NCI-H1436 treated with DMSO at 0.1 percent for 48 hours (cell line): Measurements from ENCODE around the gene NNAT.
"Not testable (repeated sequence)": the region's sequence is repeated elsewhere in the genome, so short reads cannot be mapped to it uniquely, and the experiment has no call there.

ENCODE experiments used
- DNase-seq: peaks from one replicate; lab custom pipeline; 2025; lab: John Stamatoyannopoulos, UW

NNAT gene, protein sequence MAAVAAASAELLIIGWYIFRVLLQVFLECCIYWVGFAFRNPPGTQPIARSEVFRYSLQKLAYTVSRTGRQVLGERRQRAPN

DNA sequence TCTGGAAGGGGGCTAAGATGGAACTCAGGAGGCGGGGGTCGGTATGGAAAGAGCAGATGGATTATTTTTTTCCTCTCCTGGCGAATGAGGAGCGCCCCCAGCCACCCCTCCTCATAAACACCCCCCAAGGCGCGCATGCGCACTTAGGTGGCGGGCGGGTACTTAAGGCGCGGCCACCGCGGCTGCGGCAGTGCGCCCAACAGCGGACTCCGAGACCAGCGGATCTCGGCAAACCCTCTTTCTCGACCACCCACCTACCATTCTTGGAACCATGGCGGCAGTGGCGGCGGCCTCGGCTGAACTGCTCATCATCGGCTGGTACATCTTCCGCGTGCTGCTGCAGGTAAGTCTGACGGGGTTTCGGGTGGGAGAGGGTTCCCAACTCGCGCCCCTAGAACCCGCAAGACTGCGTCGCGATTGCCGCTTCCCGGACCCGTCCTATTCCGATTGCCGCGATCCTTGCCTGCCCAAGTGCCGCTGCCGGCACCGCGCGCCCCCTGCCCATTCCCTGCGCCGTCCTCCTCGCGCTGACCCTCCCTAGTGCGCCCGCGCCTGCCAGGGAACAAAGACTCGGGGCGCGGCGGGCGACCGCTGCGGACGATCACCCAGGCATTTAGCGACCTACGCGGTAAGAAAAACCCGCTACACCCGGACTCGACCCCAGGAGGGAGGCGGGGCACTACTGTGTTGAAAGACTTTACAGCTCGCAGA, at the start of gene NNAT:
Gene NNAT, plus strand, starts transcription at position 190 of the 711 bp plus-strand sequence. Its CDS starts 82 bp downstream, at position 272.
- no peak for DNase-seq

DNA sequence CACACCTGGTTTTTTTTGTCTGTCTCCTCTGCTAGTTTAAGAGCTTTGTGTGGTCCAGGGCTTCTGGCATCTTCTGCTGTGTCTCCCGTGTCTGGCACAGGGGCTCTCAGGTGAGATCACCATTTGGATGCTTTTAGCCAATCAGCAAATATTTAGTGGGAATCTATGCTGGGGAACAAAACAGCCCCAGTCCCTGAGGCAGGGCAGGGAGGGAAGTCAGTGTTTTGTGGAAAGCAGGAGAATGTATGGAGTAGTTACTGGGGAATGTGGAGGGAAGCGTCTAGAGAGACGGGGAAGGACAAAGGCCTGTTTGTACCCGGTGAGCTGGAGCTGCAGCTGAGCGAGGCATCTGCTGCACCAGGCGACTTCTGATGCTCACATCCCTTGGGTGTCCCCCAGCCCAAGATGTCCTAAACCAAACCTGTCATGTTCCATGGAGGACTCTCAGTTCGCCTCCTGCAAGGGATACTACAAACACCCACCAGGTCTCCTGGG, 49.3 kb upstream of the NNAT start:
- no peak for DNase-seq

DNA sequence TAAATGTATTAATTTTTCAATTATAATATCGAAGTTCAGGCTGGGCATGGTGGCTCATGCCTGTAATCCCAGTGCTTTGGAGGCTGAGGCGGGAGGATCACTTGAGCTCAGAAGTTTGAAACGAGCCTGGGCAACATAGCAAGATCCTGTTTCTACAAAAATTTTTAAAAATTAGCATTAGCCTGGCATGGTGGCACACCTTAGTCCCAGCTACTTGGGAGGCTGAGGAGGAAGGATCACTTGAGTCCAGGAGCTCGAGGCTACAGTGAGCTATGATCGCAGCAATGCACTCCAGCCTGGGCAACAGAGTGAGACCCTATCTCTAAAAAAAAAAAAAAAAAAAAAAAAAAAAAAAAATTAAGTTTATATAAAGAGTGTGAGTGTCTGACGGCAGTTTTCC, 48.6 kb upstream of the NNAT start:
- not testable (repeated sequence) for DNase-seq

DNA sequence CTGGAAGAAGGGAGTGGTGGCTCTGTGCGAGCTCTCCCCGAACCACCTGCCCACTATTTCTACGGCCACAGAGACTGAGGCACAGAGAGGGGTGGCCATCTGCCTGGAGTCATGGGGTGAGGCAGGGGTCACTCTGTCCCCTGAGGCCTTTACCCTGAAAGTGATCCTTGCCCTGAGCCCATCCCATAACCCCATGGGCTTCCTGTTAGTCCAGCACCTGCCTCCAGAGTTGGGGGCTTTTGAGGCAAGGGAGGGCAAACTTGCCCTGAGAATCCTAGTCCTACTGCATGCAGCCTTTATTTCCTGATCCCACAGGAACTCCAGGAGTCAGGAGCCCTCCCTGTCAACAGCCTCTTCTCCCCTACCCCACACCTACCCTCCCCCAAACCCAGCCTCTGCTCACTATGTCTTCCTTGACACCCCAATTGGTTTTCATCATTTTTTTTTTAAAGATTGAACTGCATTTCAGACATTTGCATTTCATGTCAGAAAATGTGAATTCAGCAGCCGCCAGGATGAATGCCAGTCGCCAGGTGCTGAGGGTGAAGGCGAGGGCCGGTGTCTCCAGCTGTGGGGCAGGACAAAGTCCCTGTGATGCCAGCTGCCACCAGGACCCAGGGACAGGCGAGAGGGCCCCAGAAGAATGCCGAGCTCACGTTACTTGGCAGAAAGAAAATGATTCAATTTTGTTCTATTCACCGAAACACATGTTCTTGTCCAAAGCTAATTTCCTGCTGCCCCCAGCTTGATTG, 47.6 kb upstream of the NNAT start:
- DNase-seq, result no peak

DNA sequence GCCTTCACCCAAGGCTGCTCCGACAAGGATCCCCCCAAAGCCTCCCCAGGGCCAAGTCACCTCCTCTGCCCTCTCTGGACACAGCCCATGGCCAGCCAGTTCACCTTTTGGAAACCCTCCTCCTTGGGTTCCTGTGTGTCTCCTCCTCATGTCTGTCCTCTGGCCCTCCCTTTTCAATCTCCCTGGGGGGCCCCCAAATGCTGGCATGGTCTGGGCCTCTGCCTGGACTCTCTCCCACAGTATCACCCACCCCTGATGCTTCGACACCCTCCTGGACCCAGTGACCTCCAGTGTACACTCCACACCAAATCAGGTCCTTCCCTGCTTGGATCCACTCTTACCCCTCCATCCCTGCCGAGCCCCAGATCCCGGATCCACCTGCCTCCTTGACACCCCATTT, 46.7 kb upstream of the NNAT start:
- DNase-seq, result no peak

DNA sequence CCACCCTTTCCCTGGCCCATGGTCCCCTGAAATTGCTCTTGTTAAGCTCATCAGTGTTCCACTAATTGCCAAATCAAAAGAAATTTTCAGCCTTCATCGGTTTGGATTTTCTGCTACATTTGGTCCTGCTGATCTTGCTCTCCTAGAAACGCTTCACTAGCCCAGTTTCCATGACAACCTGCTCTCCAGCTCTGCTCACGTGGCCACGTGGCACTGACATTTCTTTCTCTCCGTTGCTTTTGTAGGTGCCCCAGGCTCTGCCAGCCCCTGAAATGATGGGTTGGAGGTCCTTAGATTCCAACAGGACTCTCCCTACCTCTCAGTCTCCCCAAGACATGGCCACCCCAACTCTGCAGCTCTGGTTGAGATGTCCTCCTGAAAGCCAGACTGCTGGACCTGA, 45.8 kb upstream of the NNAT start:
- DNase-seq, result no peak

DNA sequence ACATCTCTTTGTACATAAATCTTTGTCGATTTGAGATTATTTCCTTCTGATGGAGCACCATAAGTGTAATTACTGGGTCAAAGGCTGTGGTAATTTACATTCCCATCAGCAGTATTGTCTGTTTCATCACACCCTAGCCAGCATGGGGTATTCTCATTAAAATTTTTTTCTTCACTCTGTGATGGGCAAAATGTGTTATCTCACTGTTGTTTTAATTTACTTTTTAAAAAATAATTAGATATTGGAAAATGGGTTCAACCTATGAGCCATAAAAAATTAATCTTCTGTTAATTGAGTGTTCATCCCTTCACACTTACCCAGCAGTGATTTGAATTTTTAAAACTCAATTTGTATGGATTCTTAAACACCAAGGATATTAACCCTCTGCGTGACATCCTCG, 44.0 kb upstream of the NNAT start:
- no peak for DNase-seq

DNA sequence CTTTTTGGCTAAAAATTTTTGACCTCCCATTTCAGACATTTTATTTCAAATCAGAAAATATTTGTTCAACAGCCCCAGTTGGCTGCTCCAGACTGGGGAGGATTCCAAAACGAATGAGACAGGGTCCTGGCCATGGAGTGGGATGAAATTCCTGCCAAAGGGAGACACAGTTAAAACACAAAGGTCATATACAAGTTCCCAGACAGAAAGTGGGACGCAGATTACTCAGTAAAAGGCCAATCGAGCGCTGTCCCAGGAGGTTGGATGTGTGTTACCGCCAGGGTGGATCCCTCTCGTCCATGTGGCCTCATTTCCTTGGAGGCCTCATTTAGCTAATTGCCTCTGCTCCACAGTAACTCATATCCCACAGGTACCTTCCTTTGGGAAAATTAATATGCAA, 41.8 kb upstream of the NNAT start:
- DNase-seq, result no peak

DNA sequence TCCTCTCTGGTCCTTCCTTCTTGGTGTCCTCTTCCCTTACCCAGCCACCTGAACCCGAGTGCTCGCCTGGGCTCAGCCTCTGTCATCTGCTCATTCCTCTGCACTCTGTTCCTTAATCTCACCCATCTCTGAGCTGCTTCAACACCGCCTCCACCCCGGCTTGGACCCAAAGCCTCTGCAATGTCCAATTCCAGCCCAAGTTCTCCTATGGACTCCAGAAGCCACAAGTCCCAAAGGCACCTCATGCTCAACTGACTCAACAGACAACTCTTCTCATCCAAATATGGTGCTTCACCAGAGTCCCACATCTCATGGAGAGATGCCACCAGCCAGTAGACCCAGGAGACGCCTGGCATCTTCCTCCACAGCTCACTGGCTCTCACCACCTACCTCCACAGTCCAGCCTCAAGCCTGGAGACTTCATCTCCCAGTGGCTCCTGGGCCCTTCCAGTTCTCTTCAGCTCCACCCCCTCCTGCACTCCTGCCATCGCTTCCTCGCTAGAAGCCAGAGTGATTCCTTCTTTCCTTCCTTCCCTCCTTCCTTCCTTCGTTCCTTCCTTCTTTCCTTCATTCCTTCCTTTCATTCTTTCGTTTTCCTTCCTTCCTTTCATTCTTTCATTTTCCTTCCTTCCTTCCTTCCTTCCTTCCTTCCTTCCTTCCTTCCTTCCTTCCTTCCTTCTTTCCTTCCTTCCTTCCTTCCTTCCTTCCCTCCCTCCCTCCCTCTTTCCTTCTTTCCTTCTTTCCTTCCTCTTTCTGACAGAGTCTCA, 40.9 kb upstream of the NNAT start:
- no peak for DNase-seq

DNA sequence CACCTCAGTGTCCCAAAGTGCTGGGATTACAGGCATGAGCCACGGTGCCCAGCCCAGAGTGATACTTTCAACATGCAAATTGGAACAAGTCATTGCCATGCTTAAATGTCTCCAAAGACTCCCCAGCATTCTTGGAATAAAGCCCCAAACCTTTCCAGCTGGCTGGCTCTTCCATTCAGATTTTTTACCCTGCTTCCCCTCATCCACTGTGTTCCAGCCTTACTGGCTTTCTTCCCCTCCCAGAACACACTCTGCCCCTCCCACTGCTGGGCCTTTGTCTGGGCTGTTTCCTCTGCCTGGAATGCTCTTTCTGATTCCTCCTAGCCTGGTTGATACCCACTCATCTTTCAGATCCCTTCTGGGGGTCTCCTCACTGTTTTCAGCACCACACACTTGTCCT, 40.1 kb upstream of the NNAT start:
- no peak for DNase-seq

DNA sequence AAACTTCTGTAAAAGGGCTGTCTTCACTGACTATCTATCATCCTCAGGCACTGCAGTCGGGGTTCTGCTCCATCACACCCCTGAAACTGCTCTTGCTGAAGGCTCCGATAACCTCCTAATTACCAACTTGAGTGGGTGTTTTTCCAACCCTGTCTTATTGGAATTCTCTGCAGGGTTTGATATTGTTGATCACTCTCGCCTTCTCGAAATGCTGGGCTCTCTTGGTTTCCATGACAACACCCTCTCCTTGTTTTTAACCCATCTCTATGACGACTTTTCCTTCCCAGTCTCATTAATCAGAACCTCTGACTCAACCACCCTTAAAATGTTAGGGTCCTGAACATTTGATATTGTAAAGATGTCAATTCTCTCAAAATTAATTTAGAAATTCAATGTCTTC, 39.4 kb upstream of the NNAT start:
- no peak for DNase-seq

DNA sequence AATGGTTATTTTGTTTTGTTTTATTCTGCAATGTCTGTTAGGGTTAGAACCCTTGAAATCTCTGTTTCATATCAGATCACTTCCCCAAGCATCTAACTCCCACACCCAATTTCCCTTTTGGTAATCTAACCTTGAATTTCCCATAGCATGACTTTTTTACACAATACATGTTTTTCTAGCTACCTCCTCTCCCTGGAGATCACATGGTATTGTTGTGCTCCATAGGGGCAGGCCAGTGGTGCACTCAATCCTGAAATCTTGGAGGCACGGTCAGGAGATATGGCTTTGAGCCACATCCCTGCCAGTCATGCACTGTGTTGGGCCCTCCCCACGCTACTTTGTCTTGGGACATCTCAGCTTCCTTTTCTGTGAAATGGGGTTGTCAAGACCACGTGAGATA, 36.7 kb upstream of the NNAT start:
- DNase-seq, result no peak

DNA sequence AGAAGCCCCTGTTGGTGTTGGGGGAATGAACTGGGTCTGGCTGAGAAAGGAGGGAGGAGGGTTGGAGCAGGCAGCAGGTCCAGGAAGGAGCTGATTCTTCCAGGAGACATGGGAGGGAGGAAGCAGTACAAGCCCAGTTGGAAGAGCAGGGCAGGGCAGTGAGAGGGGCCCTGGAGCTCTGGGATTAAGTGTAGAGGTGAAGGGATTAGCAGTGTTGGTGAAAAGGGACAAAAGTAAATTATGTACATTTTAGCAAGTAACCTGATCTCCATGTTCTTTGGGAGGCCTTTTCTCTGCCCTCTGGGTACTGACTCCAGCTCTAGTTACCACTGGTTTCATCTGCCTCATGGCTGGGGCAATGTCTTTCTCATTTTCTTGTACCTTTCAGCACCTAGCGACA, 34.8 kb upstream of the NNAT start:
- DNase-seq, result not testable (repeated sequence)

DNA sequence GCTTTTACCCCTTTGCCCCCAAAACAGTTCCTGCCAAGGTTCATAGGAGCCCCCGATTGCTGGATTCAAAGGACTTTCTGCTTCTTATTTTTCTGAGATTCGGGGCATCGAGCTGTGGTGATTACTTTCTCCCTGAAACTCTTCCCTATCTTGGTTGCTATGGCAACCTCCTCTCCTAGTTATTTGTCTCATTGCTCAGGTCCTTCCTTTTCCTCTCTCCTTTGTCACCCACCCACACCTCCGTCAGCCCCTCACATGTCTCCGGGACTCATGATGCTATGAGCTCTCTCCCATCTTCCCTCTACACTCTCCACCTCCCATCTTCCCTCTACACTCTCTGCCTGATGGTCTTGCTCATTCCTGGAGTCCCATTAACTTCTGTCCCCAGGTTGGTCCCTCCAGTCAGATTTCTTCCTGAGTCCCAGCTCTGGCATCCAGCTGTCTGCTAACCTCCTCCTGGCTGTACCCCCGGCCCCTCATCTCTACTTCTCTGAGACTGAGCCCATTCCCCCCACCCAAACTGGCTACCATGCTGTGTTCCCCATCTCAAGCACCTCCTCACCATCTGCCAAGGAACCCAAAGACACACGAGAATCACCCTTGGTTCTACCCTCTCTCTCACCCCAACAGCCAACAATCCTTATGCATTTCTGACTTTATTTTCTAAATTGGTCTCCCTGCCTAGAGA, 30.2 kb upstream of the NNAT start:
- DNase-seq, result no peak

DNA sequence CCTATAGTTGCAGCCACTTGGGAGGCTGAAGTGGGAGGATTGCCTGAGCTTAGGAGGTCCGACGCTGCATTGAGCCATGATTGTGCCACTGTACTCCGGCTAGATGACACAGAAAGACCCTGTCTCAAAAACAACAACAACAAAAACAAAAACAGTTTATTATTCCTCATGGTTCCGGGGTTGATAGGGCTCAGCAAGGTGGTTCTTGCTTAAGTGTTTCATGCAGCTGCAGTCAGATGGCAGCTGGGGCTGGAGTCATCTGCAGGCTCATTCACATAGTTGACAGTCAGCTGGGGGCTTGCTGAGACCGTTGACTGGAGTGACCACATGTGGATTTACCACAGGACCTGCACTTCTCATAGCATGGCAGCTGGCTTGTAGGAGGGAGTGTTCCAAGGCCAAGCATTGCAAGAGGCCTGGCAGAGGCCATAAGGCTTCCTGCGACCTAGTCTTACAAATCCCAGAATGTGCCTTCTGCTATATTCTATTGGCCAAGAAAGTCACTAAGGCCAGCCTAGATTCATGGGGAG, 28.9 kb upstream of the NNAT start:
- DNase-seq, result no peak

DNA sequence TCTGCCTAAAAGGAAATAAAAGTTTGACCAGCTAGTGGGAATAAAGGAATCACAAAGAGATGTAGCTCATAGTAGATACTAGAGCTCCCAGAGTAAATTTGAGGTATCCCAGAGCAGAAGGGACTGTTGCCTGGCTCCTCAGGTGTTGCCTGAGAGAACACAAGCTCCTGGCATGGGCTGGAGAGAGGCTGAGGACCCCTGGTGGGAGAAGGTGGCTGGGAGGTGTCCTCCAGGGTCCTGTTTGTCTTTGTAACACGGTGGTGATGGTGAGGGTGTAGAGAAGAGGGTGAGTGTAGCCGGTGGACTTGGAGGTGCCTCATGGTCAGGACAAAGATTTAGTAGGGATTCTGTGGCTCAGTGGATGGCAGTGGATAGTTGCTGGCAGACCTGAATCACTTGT, 28.1 kb upstream of the NNAT start:
- no peak for DNase-seq

DNA sequence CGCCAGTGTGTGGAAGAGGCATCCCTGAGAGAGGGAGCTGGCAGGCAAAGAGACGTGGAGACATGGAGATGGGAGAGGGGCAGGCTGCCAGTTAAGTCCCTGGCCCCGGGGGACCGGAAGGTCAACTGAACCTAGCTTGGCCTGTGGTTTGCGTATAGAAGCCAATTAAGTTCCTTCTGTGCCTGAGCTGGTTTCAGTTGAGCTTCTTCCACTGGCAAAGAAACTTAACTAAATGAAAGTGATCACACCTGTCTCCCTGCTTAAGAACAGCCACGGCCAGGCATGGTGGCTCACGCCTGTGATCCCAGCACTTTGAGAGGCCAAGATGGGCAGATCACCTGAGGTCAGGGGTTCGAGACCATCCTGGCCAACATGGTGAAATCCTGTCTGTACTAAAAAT, 26.7 kb upstream of the NNAT start:
- no peak for DNase-seq

DNA sequence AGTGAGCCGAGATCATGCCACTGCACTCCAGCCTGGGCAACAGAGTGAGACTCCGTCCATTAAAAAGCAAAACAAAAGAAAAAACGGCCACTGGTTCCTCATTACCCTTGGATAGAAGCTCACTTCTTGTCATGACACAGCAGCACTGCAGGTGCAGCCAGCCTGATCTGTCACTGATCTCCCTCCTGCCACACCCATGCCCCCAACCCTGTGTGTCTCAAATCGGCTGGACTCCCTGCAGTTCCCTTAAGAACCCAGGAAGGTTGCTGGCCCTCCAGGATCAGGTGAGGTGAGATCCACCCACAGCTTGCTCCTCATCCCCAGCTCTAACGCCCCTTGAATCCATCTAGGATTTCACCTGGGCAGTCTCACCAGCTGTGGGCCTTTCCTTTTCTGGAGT, 26.3 kb upstream of the NNAT start:
- DNase-seq, result no peak

DNA sequence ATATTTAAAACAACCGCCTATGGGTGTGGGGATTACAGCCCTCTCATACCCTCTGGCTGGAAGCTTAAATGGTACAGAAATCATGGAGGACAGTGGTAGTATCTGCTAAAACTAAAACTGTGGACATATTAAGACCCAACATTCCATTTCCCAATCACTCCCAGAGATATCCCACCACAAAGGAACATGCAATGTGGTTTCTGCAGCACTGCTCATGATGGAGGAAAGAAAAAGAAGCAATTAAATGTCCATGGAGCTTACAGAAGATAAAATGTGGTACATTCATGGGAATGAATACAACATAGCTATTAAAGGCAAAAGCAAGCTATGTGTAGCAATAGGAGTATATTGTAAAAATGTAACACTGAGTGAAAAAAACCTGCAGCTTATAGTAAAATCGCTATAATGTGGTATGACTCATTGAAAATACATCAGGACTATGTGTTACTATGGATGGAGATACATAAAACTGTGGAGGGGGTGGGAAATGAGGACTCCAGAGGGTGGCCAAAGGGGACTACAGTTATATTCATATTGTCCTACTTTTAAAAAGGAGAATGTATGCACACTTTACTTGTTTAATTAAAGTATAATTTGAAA, 22.9 kb upstream of the NNAT start:
- DNase-seq, result no peak

DNA sequence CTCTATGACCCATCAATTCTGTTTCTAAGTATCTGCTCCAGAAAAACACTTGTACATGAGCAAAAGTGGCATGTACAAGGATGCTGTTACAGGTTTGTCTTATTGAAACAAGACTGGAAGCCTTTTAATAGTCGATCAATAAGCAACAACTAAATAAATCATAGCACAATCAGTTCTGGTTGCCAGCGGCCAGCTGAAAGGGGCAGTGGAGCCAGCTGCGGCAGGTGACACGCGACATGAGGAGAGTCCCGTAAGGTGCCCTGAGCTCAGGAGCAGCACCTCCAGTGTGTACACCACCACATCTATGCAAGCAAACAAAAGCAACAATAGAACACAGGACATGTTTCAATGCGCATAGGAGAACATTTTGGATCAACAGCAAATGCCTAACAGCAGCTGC, 20.7 kb upstream of the NNAT start:
- no peak for DNase-seq

DNA sequence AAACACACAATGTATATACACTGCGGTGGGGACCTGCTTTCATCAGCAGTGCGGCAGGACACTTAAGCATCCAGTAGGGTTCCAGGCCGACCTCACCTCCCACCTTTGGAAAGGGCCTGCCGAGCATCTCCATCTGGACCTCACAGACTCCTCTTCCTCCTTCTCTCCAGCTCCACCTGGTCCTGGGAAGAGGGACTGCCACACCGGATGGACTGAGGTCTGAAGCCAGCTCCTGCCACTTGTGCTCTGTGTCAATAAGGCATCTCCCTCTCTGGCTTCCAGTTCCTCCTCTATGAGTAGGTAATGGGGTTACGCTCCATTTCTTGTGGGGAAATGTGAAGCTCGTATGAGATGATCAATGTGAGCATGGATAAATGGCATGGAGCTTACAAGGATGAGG, 19.1 kb upstream of the NNAT start:
- DNase-seq, result no peak
